MM.1S (cell line): Measurements from ENCODE around the gene HOXD1.

ENCODE experiments used
- DNase-seq: peaks from one replicate; pipeline ENCODE4 v3.0.0-alpha.2; 2015
- H2AFZ ChIP-seq: fragments of 300-600 bp; sonication (generic); 2 replicates; pipeline ENCODE4 v1.6.0; 2016; ENCODE audit warnings: antibody characterized with exemption, low read length
- H3F3A ChIP-seq: fragments of 300-600 bp; sonication (generic); 2 replicates; pipeline ENCODE4 v1.6.1; 2016; ENCODE audit warnings: mild to moderate bottlenecking, antibody characterized with exemption, low read length, moderate library complexity, mixed read lengths; ENCODE audit not compliant: insufficient read depth
- H3K27ac ChIP-seq: fragments of 300-600 bp; sonication (generic); 2 replicates; pipeline ENCODE4 v1.5.1; 2016; ENCODE audit warnings: mild to moderate bottlenecking, low read length
- H3K27me3 ChIP-seq: fragments of 300-600 bp; sonication (generic); replicated peaks from 2 replicates; pipeline ENCODE4 v1.6.0; 2016; ENCODE audit warnings: low read length; ENCODE audit not compliant: insufficient read depth
- H3K36me3 ChIP-seq: fragments of 300-600 bp; sonication (generic); replicated peaks from 2 replicates; pipeline ENCODE4 v1.6.1; 2016; ENCODE audit warnings: mild to moderate bottlenecking, low read length, mixed read lengths; ENCODE audit not compliant: insufficient read depth
- H3K4me1 ChIP-seq: fragments of 300-600 bp; sonication (generic); 2 replicates; pipeline ENCODE4 v1.6.1; 2016; ENCODE audit warnings: low read length, mixed read lengths
- H3K4me2 ChIP-seq: fragments of 300-600 bp; sonication (generic); 2 replicates; pipeline ENCODE4 v1.6.0; 2016; ENCODE audit warnings: low read depth, low read length
- H3K4me3 ChIP-seq: fragments of 300-600 bp; sonication (generic); 2 replicates; pipeline ENCODE4 v1.5.1; 2016; ENCODE audit warnings: low read length, mixed read lengths
- H3K79me2 ChIP-seq: fragments of 300-600 bp; sonication (generic); 2 replicates; pipeline ENCODE4 v1.6.1; 2016; ENCODE audit warnings: mixed run types, low read length, mixed read lengths
- H3K9ac ChIP-seq: fragments of 300-600 bp; sonication (generic); 2 replicates; pipeline ENCODE4 v1.6.1; 2016; ENCODE audit warnings: low read length, mixed read lengths
- H3K9me2 ChIP-seq: fragments of 300-600 bp; sonication (generic); replicated peaks from 2 replicates; pipeline ENCODE4 v1.6.1; 2016; ENCODE audit warnings: mild to moderate bottlenecking, low read length, mixed read lengths; ENCODE audit not compliant: insufficient read depth
- H3K9me3 ChIP-seq: fragments of 300-600 bp; sonication (generic); replicated peaks from 2 replicates; pipeline ENCODE4 v1.6.1; 2016; ENCODE audit warnings: mild to moderate bottlenecking, low read length, mixed read lengths; ENCODE audit not compliant: insufficient read depth
- H4K20me1 ChIP-seq: fragments of 300-600 bp; sonication (generic); 2 replicates; pipeline ENCODE4 v1.6.1; 2016; ENCODE audit warnings: mild to moderate bottlenecking, low read length, moderate library complexity, mixed read lengths; ENCODE audit not compliant: insufficient read depth
- CTCF ChIP-seq: fragments of 300-600 bp; sonication (generic); IDR thresholded peaks from 2 replicates; pipeline ENCODE4 v1.5.1; 2016; ENCODE audit warnings: antibody characterized with exemption, low read length, mixed read lengths
- EZH2 ChIP-seq: fragments of 300-600 bp; sonication (generic); optimal IDR thresholded peaks from 2 replicates; pipeline ENCODE3; 2017; ENCODE audit warnings: low read depth, mild to moderate bottlenecking, antibody characterized with exemption, low read length, mixed read lengths
- EZH2phosphoT487 ChIP-seq: fragments of 300-600 bp; sonication (generic); IDR thresholded peaks from 2 replicates; pipeline ENCODE4 v1.6.1; 2018; ENCODE audit warnings: antibody characterized with exemption, low read length

HOXD1 gene

GRCh38 chr2:176164611-176165369 is 23.7 kb upstream of the HOXD1 start:
- H3K36me3 ChIP-seq, result no peaks in the 10 kb centered on the region
- TF ChIP-seq EZH2, result no peak
- TF ChIP-seq EZH2phosphoT487, result no peak
- no peak for TF ChIP-seq CTCF
- H3K9ac ChIP-seq, result no peak overlapping the region
- H3K27me3 ChIP-seq, result peaks cover 8% of the 10 kb centered on the region; the same call in 1 of the 2 replicates
- DNase-seq, result no peak
- no peak overlapping the region for H2AFZ ChIP-seq
- H3K79me2 ChIP-seq, result no peaks in the 10 kb centered on the region
- no peaks in the 10 kb centered on the region for H3K4me1 ChIP-seq
- no peak overlapping the region for H3K4me2 ChIP-seq
- H3F3A ChIP-seq, result no peaks in the 10 kb centered on the region
- H3K9me3 ChIP-seq, result no peaks in the 10 kb centered on the region
- H3K9me2 ChIP-seq, result no peaks in the 10 kb centered on the region
- no peak overlapping the region for H3K4me3 ChIP-seq
- no peaks in the 10 kb centered on the region for H4K20me1 ChIP-seq
- no peak overlapping the region for H3K27ac ChIP-seq

GRCh38 chr2:176165370-176166050 is 23.0 kb upstream of the HOXD1 start:
- no peaks in the 10 kb centered on the region for H3K36me3 ChIP-seq
- no peak for TF ChIP-seq EZH2
- no peak for TF ChIP-seq EZH2phosphoT487
- TF ChIP-seq CTCF, result no peak

GRCh38 chr2:176166272-176166671 is 22.2 kb upstream of the HOXD1 start:
- no peaks in the 10 kb centered on the region for H3K4me1 ChIP-seq
- no peak overlapping the region for H2AFZ ChIP-seq
- no peak overlapping the region for H3K27ac ChIP-seq
- H3F3A ChIP-seq, result no peaks in the 10 kb centered on the region
- H3K4me2 ChIP-seq, result no peak overlapping the region
- H3K79me2 ChIP-seq, result no peaks in the 10 kb centered on the region
- H3K9ac ChIP-seq, result no peak overlapping the region
- TF ChIP-seq CTCF, result no peak
- TF ChIP-seq EZH2phosphoT487, result no peak
- no peak for TF ChIP-seq EZH2
- no peaks in the 10 kb centered on the region for H4K20me1 ChIP-seq
- H3K9me2 ChIP-seq, result no peaks in the 10 kb centered on the region
- no peak overlapping the region for H3K4me3 ChIP-seq
- H3K9me3 ChIP-seq, result no peaks in the 10 kb centered on the region
- no peaks in the 10 kb centered on the region for H3K36me3 ChIP-seq
- no peak for DNase-seq
- H3K27me3 ChIP-seq, result peaks cover 8% of the 10 kb centered on the region; the same call in 1 of the 2 replicates

More at GRCh38 chr2:176165370-176166050, 23.0 kb upstream of the HOXD1 start:
- peaks cover 8% of the 10 kb centered on the region; the same call in 1 of the 2 replicates for H3K27me3 ChIP-seq
- no peak overlapping the region for H3K4me3 ChIP-seq
- H3K4me1 ChIP-seq, result no peaks in the 10 kb centered on the region
- no peak overlapping the region for H3K4me2 ChIP-seq
- H4K20me1 ChIP-seq, result no peaks in the 10 kb centered on the region
- H3K79me2 ChIP-seq, result no peaks in the 10 kb centered on the region
- no peak overlapping the region for H3K9ac ChIP-seq
- H2AFZ ChIP-seq, result no peak overlapping the region
- no peak for DNase-seq
- H3K9me2 ChIP-seq, result no peaks in the 10 kb centered on the region
- no peaks in the 10 kb centered on the region for H3F3A ChIP-seq
- no peaks in the 10 kb centered on the region for H3K9me3 ChIP-seq
- no peak overlapping the region for H3K27ac ChIP-seq
